ENCODE data around the gene HID1. TPM values are rescaled to one million over a fixed set of nuclear protein-coding genes. Genes with fewer than 3 reads are reported as not detected.

Gene HID1
- total RNA-seq, 4 donors from 2014 or later: 2.2 to 4.3 (median 2.9) TPM

DNA sequence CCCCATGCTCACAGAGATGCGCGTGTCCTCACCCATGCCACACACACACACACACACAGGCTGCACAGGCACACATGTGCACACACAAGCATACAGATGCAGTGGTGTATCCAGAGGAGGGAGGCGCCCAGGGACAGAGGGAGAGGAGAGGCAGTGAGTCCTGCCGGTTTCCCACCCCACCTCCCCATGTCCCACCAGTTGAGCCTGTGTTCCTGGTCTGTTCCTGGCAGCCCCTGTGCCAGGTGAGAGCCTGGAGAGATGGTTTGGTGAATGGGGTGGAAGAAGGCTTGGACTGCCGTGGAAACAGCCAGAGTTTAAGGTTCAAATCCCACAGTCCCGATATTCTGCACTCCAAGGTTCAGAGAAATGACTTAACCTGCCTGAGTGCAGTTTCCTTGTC, 68.9 kb downstream of the HID1 start:
- in situ Hi-C loops (cut with MboI; ENCODE audit: low sequenced_read_pairs in 4 of 4): no loop called here

DNA sequence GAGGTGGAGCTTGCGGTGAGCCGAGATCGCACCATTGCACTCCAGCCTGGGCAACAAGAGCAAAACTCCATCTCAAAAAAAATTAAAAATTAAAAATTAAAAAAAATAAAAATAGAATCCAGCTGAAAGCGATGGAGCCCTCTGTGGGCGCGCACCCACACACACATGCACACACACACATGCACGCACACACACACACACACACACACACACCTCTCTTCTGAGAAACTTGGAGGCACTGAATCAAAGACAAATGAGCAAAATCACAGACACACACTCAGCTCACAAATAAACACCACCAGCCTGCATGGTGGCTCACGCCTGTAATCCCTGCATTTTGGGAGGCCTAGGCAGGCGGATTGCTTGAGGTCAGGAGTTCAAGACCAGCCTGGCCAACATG, 69.5 kb downstream of the HID1 start:
- DNase-seq (no peak), ATAC-seq (no peak)
- H3K27ac ChIP-seq: no peak overlapping the region
- in situ Hi-C loops (cut with MboI; ENCODE audit: low sequenced_read_pairs in 4 of 4) (no loop called here), intact Hi-C loops (cut with DNase I; ENCODE audit: low total_unique reads) (no loop called here)
- no peaks in the 10 kb centered on the region for H3K4me1 ChIP-seq
- peaks cover 14 to 20% (median 17%) of the 10 kb centered on the region in 3 donors for H3K27me3 ChIP-seq
- H3K4me3 ChIP-seq: no peak overlapping the region
- H3K9me3 ChIP-seq: no peaks in the 10 kb centered on the region
- H3K36me3 ChIP-seq: no peaks in the 10 kb centered on the region
- TF ChIP-seq POLR2A (IDR thresholded peaks at IDR 0.05): no peak
- TF ChIP-seq, protein P1, sequence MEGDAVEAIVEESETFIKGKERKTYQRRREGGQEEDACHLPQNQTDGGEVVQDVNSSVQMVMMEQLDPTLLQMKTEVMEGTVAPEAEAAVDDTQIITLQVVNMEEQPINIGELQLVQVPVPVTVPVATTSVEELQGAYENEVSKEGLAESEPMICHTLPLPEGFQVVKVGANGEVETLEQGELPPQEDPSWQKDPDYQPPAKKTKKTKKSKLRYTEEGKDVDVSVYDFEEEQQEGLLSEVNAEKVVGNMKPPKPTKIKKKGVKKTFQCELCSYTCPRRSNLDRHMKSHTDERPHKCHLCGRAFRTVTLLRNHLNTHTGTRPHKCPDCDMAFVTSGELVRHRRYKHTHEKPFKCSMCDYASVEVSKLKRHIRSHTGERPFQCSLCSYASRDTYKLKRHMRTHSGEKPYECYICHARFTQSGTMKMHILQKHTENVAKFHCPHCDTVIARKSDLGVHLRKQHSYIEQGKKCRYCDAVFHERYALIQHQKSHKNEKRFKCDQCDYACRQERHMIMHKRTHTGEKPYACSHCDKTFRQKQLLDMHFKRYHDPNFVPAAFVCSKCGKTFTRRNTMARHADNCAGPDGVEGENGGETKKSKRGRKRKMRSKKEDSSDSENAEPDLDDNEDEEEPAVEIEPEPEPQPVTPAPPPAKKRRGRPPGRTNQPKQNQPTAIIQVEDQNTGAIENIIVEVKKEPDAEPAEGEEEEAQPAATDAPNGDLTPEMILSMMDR (IDR thresholded peaks at IDR 0.05 in 4 of 5, conservative IDR thresholded peaks at IDR 0.05 in 1 of 5): no peak

More for the DNA sequence above, 68.9 kb downstream of the HID1 start:
- peaks cover 14 to 20% (median 17%) of the 10 kb centered on the region in 3 donors for H3K27me3 ChIP-seq
- no peak overlapping the region for H3K27ac ChIP-seq
- no peak for DNase-seq
- H3K4me3 ChIP-seq: no peak overlapping the region
- no peak for ATAC-seq
- no peaks in the 10 kb centered on the region for H3K4me1 ChIP-seq
- no peak for TF ChIP-seq POLR2A (IDR thresholded peaks at IDR 0.05)
- TF ChIP-seq, protein P1 (IDR thresholded peaks at IDR 0.05 in 4 of 5, conservative IDR thresholded peaks at IDR 0.05 in 1 of 5): no peak
- intact Hi-C loops (cut with DNase I; ENCODE audit: low total_unique reads): no loop called here
- no peaks in the 10 kb centered on the region for H3K36me3 ChIP-seq
- H3K9me3 ChIP-seq: no peaks in the 10 kb centered on the region

DNA sequence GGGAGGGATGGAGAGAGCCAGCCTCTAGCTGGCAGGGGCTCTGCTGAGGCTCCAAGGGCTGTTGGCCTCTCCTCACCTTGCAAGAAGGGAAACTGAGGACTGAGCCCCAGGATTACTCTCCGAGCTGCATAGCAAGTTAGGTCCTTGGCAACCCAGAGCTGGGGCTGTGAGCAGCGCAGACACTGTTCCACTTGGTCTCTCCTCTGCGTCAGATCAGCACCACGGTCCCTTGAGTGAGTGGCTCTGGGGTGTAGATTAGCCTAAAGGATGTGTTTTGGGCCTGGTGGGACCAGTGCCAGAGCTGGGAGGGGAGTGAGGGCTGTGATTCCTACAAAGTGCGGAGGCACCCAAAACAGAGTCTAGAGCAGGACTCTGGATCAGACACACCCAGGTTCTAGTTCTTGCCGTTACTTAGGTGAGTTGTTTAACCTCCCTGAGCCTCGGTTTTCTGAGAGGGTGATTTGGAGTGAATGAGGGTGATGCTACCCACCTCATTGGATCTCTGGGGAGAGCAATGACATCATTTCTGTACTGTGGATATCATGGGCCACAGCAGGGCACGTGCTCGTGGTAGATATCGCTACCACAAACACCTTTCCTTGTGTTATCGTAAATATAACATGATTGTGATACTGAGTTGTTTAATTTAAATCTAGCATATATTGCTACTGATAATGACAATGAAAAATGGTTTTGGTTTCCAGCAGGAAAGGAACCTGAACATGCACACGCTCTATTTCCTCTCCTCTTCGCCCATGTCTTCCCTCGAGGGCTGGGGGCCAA, 71.0 kb downstream of the HID1 start:
- peaks cover 14 to 20% (median 20%) of the 10 kb centered on the region in 3 donors for H3K27me3 ChIP-seq
- DNase-seq (no peak), ATAC-seq (no peak)
- intact Hi-C loops (cut with DNase I; ENCODE audit: low total_unique reads) (no loop called here), in situ Hi-C loops (cut with MboI; ENCODE audit: low sequenced_read_pairs in 4 of 4) (no loop called here)
- H3K4me3 ChIP-seq: no peak overlapping the region
- H3K36me3 ChIP-seq: no peaks in the 10 kb centered on the region
- no peaks in the 10 kb centered on the region for H3K9me3 ChIP-seq
- no peaks in the 10 kb centered on the region for H3K4me1 ChIP-seq
- H3K27ac ChIP-seq: no peak overlapping the region
- TF ChIP-seq POLR2A (IDR thresholded peaks at IDR 0.05): no peak
- TF ChIP-seq, protein P1 (IDR thresholded peaks at IDR 0.05 in 4 of 5, conservative IDR thresholded peaks at IDR 0.05 in 1 of 5): no peak

Other genes with a start within 250 kb of the HID1 start
- 1 to 10 TPM in 1 of 4 donors, under 1 TPM in 3; 0.24 to 3.7 (median 0.43) TPM for gene RAB37, start 235.5 kb downstream of the HID1 start, total RNA-seq
- gene NHERF1, start 224.1 kb downstream of the HID1 start, total RNA-seq: 1 to 10 TPM; 3.8 to 5.6 (median 5.5) TPM
- 10 to 100 TPM in 3 of 4 donors, 1 to 10 TPM in 1; 7.7 to 27.4 (median 14.5) TPM for gene NAT9, start 196.4 kb downstream of the HID1 start, total RNA-seq
- 1 to 10 TPM in 2 of 4 donors, not detected in 2; 1.2 to 1.5 TPM for gene GRIN2C, start 112.9 kb downstream of the HID1 start, total RNA-seq
- gene FDXR, start 99.8 kb downstream of the HID1 start, total RNA-seq: 1 to 10 TPM; 2.1 to 6.0 (median 3.2) TPM
- not detected for gene FADS6, start 79.1 kb downstream of the HID1 start, total RNA-seq
- not detected for gene USH1G, start 49.5 kb downstream of the HID1 start, total RNA-seq
- gene OTOP2, start 48.5 kb downstream of the HID1 start, total RNA-seq: under 1 TPM in 1 of 4 donors, not detected in 3; 0.19 TPM
- gene OTOP3, start 36.9 kb downstream of the HID1 start, total RNA-seq: not detected
- 1 to 10 TPM; 1.3 to 3.6 (median 2.6) TPM for gene CDR2L, start 14.9 kb upstream of the HID1 start, total RNA-seq
- gene MRPL58, start 39.9 kb upstream of the HID1 start, total RNA-seq: 100 to 1,000 TPM in 3 of 4 donors, 10 to 100 TPM in 1; 97.9 to 141 (median 107) TPM
- gene ATP5PD, start 74.2 kb upstream of the HID1 start, total RNA-seq: 100 to 1,000 TPM; 377 to 495 (median 491) TPM
- gene KCTD2, start 74.5 kb upstream of the HID1 start, total RNA-seq: 10 to 100 TPM; 29.4 to 51.1 (median 41.8) TPM
- 1 to 10 TPM; 1.5 to 7.9 (median 6.9) TPM for gene SLC16A5, start 115.2 kb upstream of the HID1 start, total RNA-seq
- 1 to 10 TPM; 2.0 to 4.4 (median 3.0) TPM for gene ARMC7, start 137.2 kb upstream of the HID1 start, total RNA-seq
- 100 to 1,000 TPM in 1 of 4 donors, 10 to 100 TPM in 3; 62.8 to 111 (median 68.0) TPM for gene NT5C, start 159.0 kb upstream of the HID1 start, total RNA-seq
- 100 to 1,000 TPM in 1 of 4 donors, 10 to 100 TPM in 3; 35.5 to 113 (median 71.8) TPM for gene JPT1, start 181.8 kb upstream of the HID1 start, total RNA-seq
- 10 to 100 TPM; 36.7 to 45.1 (median 43.3) TPM for gene SUMO2, start 210.2 kb upstream of the HID1 start, total RNA-seq
- 10 to 100 TPM in 3 of 4 donors, 1 to 10 TPM in 1; 9.4 to 27.7 (median 13.6) TPM for gene NUP85, start 232.9 kb upstream of the HID1 start, total RNA-seq